ENCODE measurements around the gene ZBTB17. TPM values are rescaled to one million over a fixed set of nuclear protein-coding genes. Genes with fewer than 3 reads are reported as not detected.

ZBTB17 gene
- polyA plus RNA-seq, 2 donors, result 27.8 to 41.7 TPM

DNA sequence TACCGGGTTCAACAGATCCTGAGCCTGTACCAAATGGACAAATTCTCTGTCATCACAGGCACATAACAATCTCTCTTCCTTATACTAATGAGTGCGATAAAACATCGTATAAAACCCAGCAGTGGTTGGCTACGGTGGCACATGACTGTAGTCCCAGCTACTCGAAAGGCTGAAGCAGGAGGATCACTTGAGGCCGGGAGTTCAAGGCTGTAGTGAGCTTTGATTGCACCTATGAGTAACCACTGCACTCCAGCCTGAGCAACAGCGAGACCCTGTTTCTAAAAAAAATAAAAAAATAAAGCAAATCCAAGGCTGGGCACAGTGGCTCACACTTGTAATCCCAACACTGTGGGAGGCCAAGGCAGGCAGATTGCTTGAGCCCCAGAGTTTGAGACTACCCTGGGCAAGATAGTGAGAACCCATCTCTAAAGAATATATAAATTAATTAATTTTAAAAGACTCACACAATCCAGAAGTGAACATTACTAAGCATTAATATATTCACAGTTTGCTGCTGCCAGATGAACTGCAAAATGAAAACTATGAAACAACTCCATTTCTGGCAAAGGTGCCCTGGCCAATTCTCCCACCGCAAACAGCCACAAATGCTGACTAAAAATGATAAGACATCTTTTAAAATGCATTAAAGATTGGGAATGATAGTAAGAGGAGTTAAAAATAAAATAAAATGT, 13.1 kb downstream of the ZBTB17 start:
- H3K9me3 ChIP-seq (ENCODE audit: control insufficient read depth in 2 of 2, insufficient read depth in 1 of 2, low read depth in 1 of 2, low read length in 1 of 2), result no peaks in the 10 kb centered on the region
- 89 to 90% methylated on average over 8 of the region's 8 CpGs for WGBS, 2 donors
- no peaks in the 10 kb centered on the region for H3K36me3 ChIP-seq (ENCODE audit: control insufficient read depth in 2 of 2, insufficient read depth in 2 of 2, low read length in 1 of 2)
- no peaks in the 10 kb centered on the region for H3K27me3 ChIP-seq (ENCODE audit: control insufficient read depth in 1 of 2, insufficient read depth in 2 of 2, low read length in 2 of 2)
- no peak overlapping the region for H3K4me3 ChIP-seq (ENCODE audit: low read depth in 1 of 2, low read length in 2 of 2)
- H3K27ac ChIP-seq (ENCODE audit: low read depth in 2 of 2, low read length in 1 of 2), result no peak overlapping the region
- H3K4me1 ChIP-seq (ENCODE audit: control insufficient read depth in 2 of 2, insufficient read depth in 2 of 2, low read length in 1 of 2), result peaks cover 2 to 6% of the 10 kb centered on the region in 2 donors

DNA sequence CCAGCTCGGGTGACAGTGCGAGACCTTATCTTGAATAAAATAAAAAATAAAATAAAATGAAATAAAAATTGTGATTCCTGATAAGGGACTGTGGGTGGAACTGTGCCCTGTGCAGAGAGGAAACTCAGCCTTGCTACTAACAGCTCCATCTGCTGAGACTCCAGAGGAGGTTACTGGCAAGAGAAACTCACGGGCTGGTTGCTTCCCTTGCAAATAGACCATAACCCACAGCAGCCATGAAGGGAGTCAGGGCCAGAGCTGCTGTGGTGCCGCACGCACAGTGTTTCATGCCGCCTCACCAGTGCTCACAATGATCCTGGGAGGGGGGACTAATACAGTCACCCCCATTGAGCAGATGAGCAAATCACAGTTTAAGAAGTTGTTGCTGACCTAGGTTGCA, 13.7 kb downstream of the ZBTB17 start:
- Histone ChIP-seq H3K27ac (ENCODE audit: low read depth in 2 of 2, low read length in 1 of 2) (no peak overlapping the region), H3K4me1 (ENCODE audit: control insufficient read depth in 2 of 2, insufficient read depth in 2 of 2, low read length in 1 of 2) (peaks cover 2 to 6% of the 10 kb centered on the region in 2 donors), H3K36me3 (ENCODE audit: control insufficient read depth in 2 of 2, insufficient read depth in 2 of 2, low read length in 1 of 2) (no peaks in the 10 kb centered on the region), H3K27me3 (ENCODE audit: control insufficient read depth in 1 of 2, insufficient read depth in 2 of 2, low read length in 2 of 2) (no peaks in the 10 kb centered on the region), H3K9me3 (ENCODE audit: control insufficient read depth in 2 of 2, insufficient read depth in 1 of 2, low read depth in 1 of 2, low read length in 1 of 2) (no peaks in the 10 kb centered on the region), H3K4me3 (ENCODE audit: low read depth in 1 of 2, low read length in 2 of 2) (no peak overlapping the region)
- WGBS, 2 donors, result 92 to 93% methylated on average over 6 of the region's 6 CpGs

DNA sequence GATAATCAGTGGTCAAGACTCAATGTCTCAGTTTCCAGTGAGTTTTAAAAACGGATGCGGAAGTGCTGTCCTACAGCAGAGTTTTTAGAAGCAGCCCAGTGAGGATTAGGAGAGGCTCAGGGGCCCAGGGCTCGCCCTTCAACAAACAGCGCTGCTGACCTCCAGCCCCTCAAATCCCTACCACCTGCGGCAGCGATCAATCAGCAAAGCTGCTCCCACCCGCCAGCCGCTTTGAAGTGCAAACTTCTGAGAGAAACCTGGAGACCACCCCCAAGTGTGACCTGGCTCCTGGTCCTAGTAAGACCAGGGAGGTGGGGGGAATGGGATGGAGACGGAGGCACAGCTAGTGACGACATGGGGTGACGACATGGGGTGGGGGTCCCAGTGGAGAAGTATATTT, 14.4 kb downstream of the ZBTB17 start:
- Histone ChIP-seq H3K36me3 (ENCODE audit: control insufficient read depth in 2 of 2, insufficient read depth in 2 of 2, low read length in 1 of 2) (no peaks in the 10 kb centered on the region), H3K9me3 (ENCODE audit: control insufficient read depth in 2 of 2, insufficient read depth in 1 of 2, low read depth in 1 of 2, low read length in 1 of 2) (no peaks in the 10 kb centered on the region), H3K27ac (ENCODE audit: low read depth in 2 of 2, low read length in 1 of 2) (no peak overlapping the region), H3K27me3 (ENCODE audit: control insufficient read depth in 1 of 2, insufficient read depth in 2 of 2, low read length in 2 of 2) (no peaks in the 10 kb centered on the region), H3K4me3 (ENCODE audit: low read depth in 1 of 2, low read length in 2 of 2) (no peak overlapping the region), H3K4me1 (ENCODE audit: control insufficient read depth in 2 of 2, insufficient read depth in 2 of 2, low read length in 1 of 2) (peaks cover 2 to 6% of the 10 kb centered on the region in 2 donors)
- 88% methylated on average over 11 of the region's 11 CpGs for WGBS, 2 donors

DNA sequence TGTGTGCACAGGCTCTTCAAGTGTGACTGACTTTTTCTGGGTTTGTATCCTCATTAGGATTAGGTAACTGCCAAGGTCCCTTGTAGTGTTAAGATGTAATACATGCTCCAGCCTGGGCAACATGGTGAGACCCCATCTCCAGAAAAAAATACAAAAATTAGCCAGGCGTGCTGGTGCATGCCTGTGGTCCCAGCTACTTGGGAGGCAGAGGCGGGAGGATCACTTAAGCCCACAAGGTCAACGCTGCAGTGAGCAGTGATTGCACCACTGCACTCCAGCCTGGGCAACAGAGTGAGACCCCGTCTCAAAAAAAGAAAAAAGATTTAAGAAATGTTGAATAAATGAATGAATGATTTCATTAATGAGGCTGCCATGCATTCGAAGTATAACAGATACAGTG, 15.1 kb downstream of the ZBTB17 start:
- Histone ChIP-seq H3K9me3 (ENCODE audit: control insufficient read depth in 2 of 2, insufficient read depth in 1 of 2, low read depth in 1 of 2, low read length in 1 of 2) (no peaks in the 10 kb centered on the region), H3K4me1 (ENCODE audit: control insufficient read depth in 2 of 2, insufficient read depth in 2 of 2, low read length in 1 of 2) (peaks cover 2% of the 10 kb centered on the region in 2 donors)

DNA sequence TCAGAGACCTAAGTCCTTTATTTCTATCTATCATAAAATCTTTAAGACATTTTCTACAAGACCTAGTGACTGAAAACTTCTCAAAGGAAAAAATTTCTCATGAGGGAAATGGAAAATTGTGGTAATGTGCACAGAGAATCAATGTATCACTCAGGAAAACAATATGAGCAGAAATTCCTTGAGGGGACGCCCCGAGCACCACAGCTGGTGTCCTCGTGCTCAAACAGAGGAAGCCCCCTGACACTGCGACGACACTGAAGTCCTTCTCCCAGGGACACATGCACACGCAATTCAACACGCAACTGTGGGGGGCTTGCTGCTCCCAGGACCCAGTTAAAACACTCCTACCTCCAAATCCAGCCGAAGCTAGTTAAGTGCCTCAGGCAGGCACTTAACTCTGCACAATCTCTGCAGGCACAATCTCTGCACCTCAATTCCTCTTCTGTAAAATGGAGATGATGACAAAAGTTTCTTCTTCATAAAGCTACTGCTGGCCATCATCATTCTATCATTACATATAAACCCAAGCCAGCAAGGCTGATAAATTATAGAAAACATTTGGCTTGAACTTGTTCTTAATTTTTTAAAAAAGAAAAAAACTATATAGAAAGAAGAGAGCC, 16.0 kb downstream of the ZBTB17 start:
- no peaks in the 10 kb centered on the region for H3K9me3 ChIP-seq (ENCODE audit: control insufficient read depth in 2 of 2, insufficient read depth in 1 of 2, low read depth in 1 of 2, low read length in 1 of 2)
- H3K4me1 ChIP-seq (ENCODE audit: control insufficient read depth in 2 of 2, insufficient read depth in 2 of 2, low read length in 1 of 2), result peaks cover 0 to 2% of the 10 kb centered on the region in 2 donors
- no peaks in the 10 kb centered on the region for H3K36me3 ChIP-seq (ENCODE audit: control insufficient read depth in 2 of 2, insufficient read depth in 2 of 2, low read length in 1 of 2)
- 82 to 84% methylated on average over 8 of the region's 8 CpGs for WGBS, 2 donors
- H3K4me3 ChIP-seq (ENCODE audit: low read depth in 1 of 2, low read length in 2 of 2), result no peak overlapping the region
- H3K27me3 ChIP-seq (ENCODE audit: control insufficient read depth in 1 of 2, insufficient read depth in 2 of 2, low read length in 2 of 2), result no peaks in the 10 kb centered on the region
- no peak overlapping the region for H3K27ac ChIP-seq (ENCODE audit: low read depth in 2 of 2, low read length in 1 of 2)

More for the DNA sequence above, 15.1 kb downstream of the ZBTB17 start:
- H3K27me3 ChIP-seq (ENCODE audit: control insufficient read depth in 1 of 2, insufficient read depth in 2 of 2, low read length in 2 of 2), result no peaks in the 10 kb centered on the region
- no peak overlapping the region for H3K4me3 ChIP-seq (ENCODE audit: low read depth in 1 of 2, low read length in 2 of 2)
- H3K36me3 ChIP-seq (ENCODE audit: control insufficient read depth in 2 of 2, insufficient read depth in 2 of 2, low read length in 1 of 2), result no peaks in the 10 kb centered on the region
- 92 to 99% methylated on average over 5 of the region's 5 CpGs for WGBS, 2 donors
- no peak overlapping the region for H3K27ac ChIP-seq (ENCODE audit: low read depth in 2 of 2, low read length in 1 of 2)

DNA sequence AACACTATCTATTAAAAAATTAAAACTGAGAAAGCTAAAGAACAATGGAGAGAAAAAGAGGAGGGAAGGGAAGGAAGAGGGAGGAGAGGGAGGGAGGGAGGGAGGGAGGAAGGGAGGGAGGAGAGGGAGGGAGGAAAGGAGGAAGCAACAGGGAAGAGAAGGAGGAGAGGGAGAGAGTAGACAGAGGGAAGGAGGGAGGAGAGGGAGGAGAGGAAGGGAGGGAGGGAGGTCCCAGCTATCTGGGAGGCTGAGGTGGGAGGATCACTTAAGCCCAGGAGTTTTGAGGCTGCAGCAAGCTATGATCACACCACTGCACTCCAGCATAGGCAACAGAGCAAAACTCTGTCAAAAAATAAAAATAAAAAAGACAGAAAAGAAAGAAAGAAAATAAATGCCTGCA, 16.5 kb downstream of the ZBTB17 start:
- Histone ChIP-seq H3K36me3 (ENCODE audit: control insufficient read depth in 2 of 2, insufficient read depth in 2 of 2, low read length in 1 of 2) (no peaks in the 10 kb centered on the region), H3K4me1 (ENCODE audit: control insufficient read depth in 2 of 2, insufficient read depth in 2 of 2, low read length in 1 of 2) (peaks cover under 1 to 2% of the 10 kb centered on the region in 2 donors), H3K27me3 (ENCODE audit: control insufficient read depth in 1 of 2, insufficient read depth in 2 of 2, low read length in 2 of 2) (no peaks in the 10 kb centered on the region), H3K4me3 (ENCODE audit: low read depth in 1 of 2, low read length in 2 of 2) (no peak overlapping the region), H3K27ac (ENCODE audit: low read depth in 2 of 2, low read length in 1 of 2) (no peak overlapping the region), H3K9me3 (ENCODE audit: control insufficient read depth in 2 of 2, insufficient read depth in 1 of 2, low read depth in 1 of 2, low read length in 1 of 2) (no peaks in the 10 kb centered on the region)

DNA sequence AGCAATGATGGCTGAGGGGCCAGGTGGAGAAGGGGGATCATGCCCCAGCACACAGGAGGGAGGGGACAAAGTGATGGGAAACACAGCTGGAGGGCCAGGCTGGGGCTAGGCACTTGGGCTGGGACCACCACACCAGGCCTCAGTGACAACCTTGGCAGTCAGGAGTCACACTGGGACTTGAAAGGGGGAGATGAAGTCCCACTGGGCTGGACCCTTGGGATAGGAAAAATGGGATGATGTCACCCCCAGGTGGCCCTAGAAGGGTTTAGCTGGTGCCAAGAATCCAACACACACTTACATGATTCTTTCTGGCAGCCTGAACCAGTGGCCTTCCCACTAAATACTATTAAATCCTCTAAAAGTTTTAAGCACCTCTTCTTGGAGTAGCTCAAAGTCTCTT, 17.1 kb downstream of the ZBTB17 start:
- Histone ChIP-seq H3K36me3 (ENCODE audit: control insufficient read depth in 2 of 2, insufficient read depth in 2 of 2, low read length in 1 of 2) (no peaks in the 10 kb centered on the region), H3K9me3 (ENCODE audit: control insufficient read depth in 2 of 2, insufficient read depth in 1 of 2, low read depth in 1 of 2, low read length in 1 of 2) (no peaks in the 10 kb centered on the region), H3K4me1 (ENCODE audit: control insufficient read depth in 2 of 2, insufficient read depth in 2 of 2, low read length in 1 of 2) (peaks cover 5 to 7% of the 10 kb centered on the region in 2 donors), H3K27me3 (ENCODE audit: control insufficient read depth in 1 of 2, insufficient read depth in 2 of 2, low read length in 2 of 2) (no peaks in the 10 kb centered on the region), H3K27ac (ENCODE audit: low read depth in 2 of 2, low read length in 1 of 2) (no peak overlapping the region), H3K4me3 (ENCODE audit: low read depth in 1 of 2, low read length in 2 of 2) (no peak overlapping the region)

DNA sequence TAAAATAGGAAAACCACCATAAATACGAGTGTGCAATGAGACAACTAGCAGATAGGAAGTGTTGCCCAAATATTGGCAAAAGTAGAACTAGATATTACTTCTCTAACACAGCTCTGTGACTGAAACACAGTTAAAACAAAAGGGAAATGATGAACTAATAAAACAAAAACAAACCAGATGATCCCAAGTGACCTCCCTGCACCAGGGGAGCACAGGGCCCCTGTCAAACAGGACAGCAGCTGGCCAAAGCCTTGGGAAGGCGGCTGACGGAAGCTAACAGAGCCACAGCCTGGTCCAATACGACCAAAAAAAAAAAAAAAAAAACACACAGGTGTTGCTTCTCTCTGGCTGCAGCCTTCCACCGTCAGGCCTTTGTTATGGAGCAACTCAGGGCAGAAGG, 17.8 kb downstream of the ZBTB17 start:
- 65 to 81% methylated on average over 5 of the region's 5 CpGs for WGBS, 2 donors
- Histone ChIP-seq H3K4me1 (ENCODE audit: control insufficient read depth in 2 of 2, insufficient read depth in 2 of 2, low read length in 1 of 2) (peaks cover 12% of the 10 kb centered on the region in 2 donors), H3K27me3 (ENCODE audit: control insufficient read depth in 1 of 2, insufficient read depth in 2 of 2, low read length in 2 of 2) (no peaks in the 10 kb centered on the region), H3K36me3 (ENCODE audit: control insufficient read depth in 2 of 2, insufficient read depth in 2 of 2, low read length in 1 of 2) (no peaks in the 10 kb centered on the region), H3K9me3 (ENCODE audit: control insufficient read depth in 2 of 2, insufficient read depth in 1 of 2, low read depth in 1 of 2, low read length in 1 of 2) (no peaks in the 10 kb centered on the region), H3K4me3 (ENCODE audit: low read depth in 1 of 2, low read length in 2 of 2) (no peak overlapping the region), H3K27ac (ENCODE audit: low read depth in 2 of 2, low read length in 1 of 2) (peak overlapping the region in 1 of 2 donors; percentile 35)

DNA sequence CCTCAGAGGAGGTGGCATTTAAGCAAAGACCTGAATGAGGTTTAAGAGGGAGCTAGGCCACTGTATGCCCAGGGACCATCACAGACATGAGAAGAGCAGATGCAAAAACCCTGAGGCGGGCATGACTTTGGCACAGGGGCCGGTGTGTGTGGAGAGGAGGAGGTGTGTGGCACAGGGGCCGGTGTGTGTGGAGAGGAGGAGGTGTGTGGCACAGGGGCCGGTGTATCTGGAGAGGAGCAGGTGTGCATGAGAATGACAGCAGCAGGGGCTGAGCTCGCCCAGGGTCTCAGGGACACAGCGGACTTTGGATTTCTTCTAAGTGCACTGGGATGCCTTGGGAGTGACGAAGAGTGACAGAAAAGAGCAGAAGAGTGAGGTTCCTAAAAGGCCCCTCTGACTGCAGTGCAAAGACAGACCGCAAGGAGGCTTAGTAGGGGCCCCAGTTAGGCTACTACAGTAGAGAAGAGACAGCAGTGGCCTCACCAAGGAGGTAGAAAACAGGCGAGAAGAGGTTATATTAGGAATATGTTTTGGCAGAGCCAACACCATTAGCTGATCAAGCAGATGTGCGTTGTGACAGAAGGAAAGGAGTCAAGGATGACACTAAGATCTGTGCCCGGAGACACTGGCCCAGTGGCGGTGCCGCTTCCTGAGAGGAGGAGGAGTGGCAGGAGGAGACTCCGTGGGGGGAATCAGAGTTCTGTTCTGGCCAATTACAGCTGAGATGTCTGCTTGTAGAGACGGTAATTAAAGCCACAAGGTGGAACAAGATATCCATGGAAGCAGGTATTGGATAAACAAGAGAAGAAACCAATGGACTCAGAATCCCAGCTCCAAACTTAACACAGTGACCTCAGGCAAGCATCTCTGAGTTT, 18.4 kb downstream of the ZBTB17 start:
- Histone ChIP-seq H3K36me3 (ENCODE audit: control insufficient read depth in 2 of 2, insufficient read depth in 2 of 2, low read length in 1 of 2) (no peaks in the 10 kb centered on the region), H3K27me3 (ENCODE audit: control insufficient read depth in 1 of 2, insufficient read depth in 2 of 2, low read length in 2 of 2) (no peaks in the 10 kb centered on the region), H3K4me3 (ENCODE audit: low read depth in 1 of 2, low read length in 2 of 2) (no peak overlapping the region), H3K9me3 (ENCODE audit: control insufficient read depth in 2 of 2, insufficient read depth in 1 of 2, low read depth in 1 of 2, low read length in 1 of 2) (no peaks in the 10 kb centered on the region), H3K4me1 (ENCODE audit: control insufficient read depth in 2 of 2, insufficient read depth in 2 of 2, low read length in 1 of 2) (peaks cover 12 to 14% of the 10 kb centered on the region in 2 donors), H3K27ac (ENCODE audit: low read depth in 2 of 2, low read length in 1 of 2) (no peak overlapping the region)
- WGBS, 2 donors, result 84 to 86% methylated on average over 15 of the region's 15 CpGs

All from esophagus (tissue), 2 donors.